Measurements from ENCODE around the gene SPACA6.

SPACA6 gene

GRCh38 chr19:51687791-51688670 is 5.1 kb upstream of the SPACA6 start:
- intact Hi-C loops (cut with DNase I) = no loop called here
- peak in 41 of 42 donors; percentile 32 to 80 (median 54) for DNase-seq

GRCh38 chr19:51688671-51689571 is 4.2 kb upstream of the SPACA6 start:
- intact Hi-C loops (cut with DNase I) = no loop called here

GRCh38 chr19:51689751-51690453 is 3.2 kb upstream of the SPACA6 start:
- peak in 37 of 42 donors; percentile 25 to 77 (median 51) for DNase-seq
- intact Hi-C loops (cut with DNase I) = no loop called here

More at GRCh38 chr19:51688671-51689571, 4.2 kb upstream of the SPACA6 start:
- DNase-seq = peak; percentile 70 to 98 (median 91)

- intact Hi-C loops (cut with DNase I) = no loop called here
These were observed 2.6 kb upstream of the SPACA6 start for GRCh38 chr19:51690454-51691073.

GRCh38 chr19:51691074-51691583 is 2.0 kb upstream of the SPACA6 start:
- DNase-seq = peak in 2 of 42 donors; percentile 17 to 23
- intact Hi-C loops (cut with DNase I) = no loop called here

More at GRCh38 chr19:51690454-51691073, 2.6 kb upstream of the SPACA6 start:
- peak; percentile 21 to 87 (median 70) for DNase-seq

- peak in 1 of 42 donors; percentile 38 for DNase-seq
- intact Hi-C loops (cut with DNase I) = no loop called here
These were observed 1.3 kb upstream of the SPACA6 start for GRCh38 chr19:51691584-51692428.

GRCh38 chr19:51692468-51692867 is 662 bp upstream of the SPACA6 start:
- peak in 1 of 42 donors; percentile 28 for DNase-seq
- intact Hi-C loops (cut with DNase I) = no loop called here

- peak in 1 of 42 donors; percentile 20 for DNase-seq
- intact Hi-C loops (cut with DNase I) = no loop called here
These were observed 689 bp downstream of the SPACA6 start for GRCh38 chr19:51693819-51694218.

GRCh38 chr19:51694318-51695085 is 1.4 kb downstream of the SPACA6 start:
- DNase-seq = peak in 1 of 42 donors; percentile 24
- intact Hi-C loops (cut with DNase I) = no loop called here

- peak in 1 of 42 donors; percentile 2 for DNase-seq
- intact Hi-C loops (cut with DNase I) = no loop called here
These were observed 2.0 kb downstream of the SPACA6 start for GRCh38 chr19:51695088-51695487.

- intact Hi-C loops (cut with DNase I) = no loop called here
- peak in 3 of 42 donors; percentile 9 to 28 (median 13) for DNase-seq
These were observed 2.7 kb downstream of the SPACA6 start for GRCh38 chr19:51695702-51696315.

- intact Hi-C loops (cut with DNase I) = no loop called here
- DNase-seq = peak in 2 of 42 donors; percentile 2 to 31
These were observed 3.5 kb downstream of the SPACA6 start for GRCh38 chr19:51696606-51697005.

GRCh38 chr19:51697169-51697776 is 4.1 kb downstream of the SPACA6 start:
- peak in 2 of 42 donors; percentile 6 to 37 for DNase-seq
- intact Hi-C loops (cut with DNase I) = no loop called here

GRCh38 chr19:51698296-51698695 is 5.2 kb downstream of the SPACA6 start:
- intact Hi-C loops (cut with DNase I) = no loop called here
- DNase-seq = peak in 2 of 42 donors; percentile 4 to 26

GRCh38 chr19:51699170-51699569 is 6.0 kb downstream of the SPACA6 start:
- DNase-seq = peak in 2 of 42 donors; percentile 2 to 14
- intact Hi-C loops (cut with DNase I) = no loop called here
